GM23338 (cell line): ENCODE measurements around the gene GPBP1L1. TPM values are rescaled to one million over a fixed set of nuclear protein-coding genes. Genes with fewer than 3 reads are reported as not detected.
"Not testable (repeated sequence)": the region's sequence is repeated elsewhere in the genome, so short reads cannot be mapped to it uniquely, and the experiment has no call there.

Experiments used
- ATAC-seq: fragments of 200-7000 bp; cut with Tn5 transposase; 3 replicates; pipeline ENCODE4 v1.9.1; 2020
- DNase-seq: peaks from one replicate; pipeline ENCODE4 v3.0.0-alpha.2; 2015; ENCODE audit warnings: low spot score
- H2AFZ ChIP-seq: fragments of 200-600 bp; sonication (generic); 2 replicates; pipeline ENCODE4 v1.8.0; 2016; ENCODE audit warnings: antibody characterized with exemption, mild to moderate bottlenecking, moderate library complexity
- H3F3A ChIP-seq: fragments of 200-600 bp; sonication (generic); replicated peaks from 2 replicates; pipeline ENCODE4 v1.8.0; 2017; ENCODE audit warnings: antibody characterized with exemption, mixed run types, low read depth
- H3K27ac ChIP-seq: fragments of 200-600 bp; sonication (generic); 2 replicates; pipeline ENCODE4 v1.6.1; 2016; ENCODE audit warnings: low read depth
- H3K27me3 ChIP-seq: fragments of 200-600 bp; sonication (generic); 2 replicates; pipeline ENCODE4 v1.8.0; 2016; ENCODE audit warnings: mild to moderate bottlenecking, mixed run types, moderate library complexity; ENCODE audit not compliant: insufficient read depth
- H3K36me3 ChIP-seq: fragments of 200-600 bp; sonication (generic); 2 replicates; pipeline ENCODE4 v1.8.0; 2016; ENCODE audit warnings: mild to moderate bottlenecking; ENCODE audit not compliant: insufficient read depth
- H3K4me1 ChIP-seq: fragments of 200-600 bp; sonication (generic); 2 replicates; pipeline ENCODE4 v1.8.0; 2016; ENCODE audit warnings: mild to moderate bottlenecking, moderate library complexity; ENCODE audit not compliant: insufficient read depth
- H3K4me2 ChIP-seq: fragments of 200-600 bp; sonication (generic); 2 replicates; pipeline ENCODE4 v1.7.1; 2017; ENCODE audit warnings: mixed run types
- H3K4me3 ChIP-seq: fragments of 200-600 bp; sonication (generic); 2 replicates; pipeline ENCODE4 v1.6.1; 2016; ENCODE audit warnings: mixed run types
- H3K79me2 ChIP-seq: fragments of 200-600 bp; sonication (generic); replicated peaks from 2 replicates; pipeline ENCODE4 v1.8.0; 2017; ENCODE audit warnings: mild to moderate bottlenecking; ENCODE audit not compliant: insufficient read depth
- H3K9me2 ChIP-seq: fragments of 200-600 bp; sonication (generic); 2 replicates; pipeline ENCODE4 v1.8.0; 2017; ENCODE audit not compliant: insufficient read depth
- H4K20me1 ChIP-seq: fragments of 200-600 bp; sonication (generic); replicated peaks from 2 replicates; pipeline ENCODE4 v1.8.0; 2017; ENCODE audit warnings: mild to moderate bottlenecking; ENCODE audit not compliant: insufficient read depth
- H3K27ac Mint-ChIP-seq: 2 replicates; pipeline ENCODE4 v1.8.0; 2020; ENCODE audit warnings: inconsistent platforms, mild to moderate bottlenecking, moderate library complexity, mixed read lengths
- H3K27me3 Mint-ChIP-seq: 3 replicates; pipeline ENCODE4 v1.8.0; 2022; ENCODE audit warnings: low read depth, mild to moderate bottlenecking, moderate library complexity, mixed read lengths, inconsistent platforms; ENCODE audit not compliant: insufficient read depth, poor library complexity
- H3K36me3 Mint-ChIP-seq: 3 replicates; pipeline ENCODE4 v1.8.0; 2021; ENCODE audit warnings: low read depth, mild to moderate bottlenecking, inconsistent platforms, moderate library complexity, mixed read lengths
- H3K4me1 Mint-ChIP-seq: 3 replicates; pipeline ENCODE4 v1.8.0; 2020; ENCODE audit warnings: mild to moderate bottlenecking, inconsistent platforms, mixed read lengths
- H3K4me3 Mint-ChIP-seq: 3 replicates; pipeline ENCODE4 v1.8.0; 2021; ENCODE audit warnings: moderate library complexity, mild to moderate bottlenecking, inconsistent platforms, mixed read lengths
- H3K9me3 Mint-ChIP-seq: 3 replicates; pipeline ENCODE4 v1.8.0; 2020; ENCODE audit warnings: moderate library complexity, mild to moderate bottlenecking, inconsistent platforms, mixed read lengths
- CREB1 ChIP-seq: fragments of 250-450 bp; sonication (Bioruptor Pico); IDR thresholded peaks from 2 replicates; pipeline ENCODE4 v1.5.0; 2020; ENCODE audit warnings: low read depth, mild to moderate bottlenecking, moderate library complexity
- EZH2 ChIP-seq: fragments of 200-600 bp; sonication (generic); IDR thresholded peaks from one replicate; pipeline ENCODE4 v1.8.0; 2017; ENCODE audit warnings: antibody characterized with exemption, mild to moderate bottlenecking, low read depth; ENCODE audit not compliant: unreplicated experiment
- JUNB ChIP-seq: IDR thresholded peaks from one replicate; pipeline ENCODE4 v1.6.1; 2016; ENCODE audit warnings: antibody characterized with exemption; ENCODE audit not compliant: unreplicated experiment
- NANOG ChIP-seq: IDR thresholded peaks from 2 replicates; pipeline ENCODE4 v1.6.1; 2016; ENCODE audit warnings: antibody characterized with exemption, borderline replicate concordance
- POLR2AphosphoS5 ChIP-seq: IDR thresholded peaks from 2 replicates; pipeline ENCODE4 v1.6.1; 2016; ENCODE audit warnings: antibody characterized with exemption, low read depth
- STAT1 ChIP-seq: IDR thresholded peaks from one replicate; pipeline ENCODE4 v1.6.1; 2016; ENCODE audit warnings: antibody characterized with exemption; ENCODE audit not compliant: unreplicated experiment
- ZNF114 ChIP-seq: fragments of 250-450 bp; sonication (Bioruptor Pico); IDR thresholded peaks from 2 replicates; pipeline ENCODE4 v1.5.0; 2020; ENCODE audit warnings: mild to moderate bottlenecking, moderate library complexity
- ZNF331 ChIP-seq: fragments of 250-450 bp; sonication (Bioruptor Pico); IDR thresholded peaks from 2 replicates; pipeline ENCODE4 v1.5.0; 2020; ENCODE audit warnings: low read depth, mild to moderate bottlenecking, moderate library complexity
- polyA plus RNA-seq: library from polyadenylated mRNA; unstranded; fragments of >200 nt; fragmentation: Nextera tagmentation; extraction: Ambion mirVana; gene quantifications from 2 replicates; pipeline ENCODE4 v1.2.1, GENCODE V29; 2016
- total RNA-seq: library from RNA; depleted of rRNA; stranded (reverse); fragments of >200 nt; shearing (Covaris generic); gene quantifications from 2 replicates; pipeline ENCODE4 v1.2.3, GENCODE V29; 2014
- TF ChIP-seq, protein P1 (sequence below): IDR thresholded peaks from 2 replicates; pipeline ENCODE4 v1.6.1; 2016; ENCODE audit warnings: antibody characterized with exemption

The GPBP1L1 gene
- total and polyA plus RNA-seq, 2 experiments from 2014 or later: 61.7 to 117 TPM

DNA sequence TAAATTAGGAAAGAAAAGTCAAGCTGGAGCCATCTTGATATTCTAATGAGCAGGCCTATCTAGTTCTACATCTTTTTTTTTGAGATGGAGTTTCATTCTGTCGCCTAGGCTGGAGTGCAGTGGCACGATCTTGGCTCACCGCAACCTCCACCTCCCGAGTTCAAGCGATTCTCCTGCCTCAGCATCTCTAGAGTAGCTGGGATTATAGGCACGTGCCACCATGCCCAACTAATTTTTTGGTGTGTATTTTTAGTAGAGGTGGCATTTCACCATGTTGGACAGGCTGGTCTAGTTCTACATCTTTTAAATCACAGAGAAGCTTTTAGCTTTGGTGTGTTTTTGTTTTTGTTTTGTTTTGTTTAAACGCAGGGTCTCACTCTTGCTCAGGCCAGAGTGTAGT, 8.5 kb upstream of the GPBP1L1 start:
- no peak for TF ChIP-seq EZH2
- no peak for TF ChIP-seq ZNF331
- no peak for TF ChIP-seq ZNF114 (CRISPR knock-in tag)
- TF ChIP-seq NANOG: no peak
- TF ChIP-seq, protein P1, sequence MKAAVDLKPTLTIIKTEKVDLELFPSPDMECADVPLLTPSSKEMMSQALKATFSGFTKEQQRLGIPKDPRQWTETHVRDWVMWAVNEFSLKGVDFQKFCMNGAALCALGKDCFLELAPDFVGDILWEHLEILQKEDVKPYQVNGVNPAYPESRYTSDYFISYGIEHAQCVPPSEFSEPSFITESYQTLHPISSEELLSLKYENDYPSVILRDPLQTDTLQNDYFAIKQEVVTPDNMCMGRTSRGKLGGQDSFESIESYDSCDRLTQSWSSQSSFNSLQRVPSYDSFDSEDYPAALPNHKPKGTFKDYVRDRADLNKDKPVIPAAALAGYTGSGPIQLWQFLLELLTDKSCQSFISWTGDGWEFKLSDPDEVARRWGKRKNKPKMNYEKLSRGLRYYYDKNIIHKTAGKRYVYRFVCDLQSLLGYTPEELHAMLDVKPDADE: no peak
- TF ChIP-seq POLR2AphosphoS5: no peak
- no peak for TF ChIP-seq CREB1 (CRISPR knock-in tag)
- Histone ChIP-seq H3K27ac (no peak overlapping the region), H3K79me2 (peaks cover 14% of the 10 kb centered on the region), H3K4me1 (no peaks in the 10 kb centered on the region), H2AFZ (no peak overlapping the region), H3K4me3 (no peak overlapping the region), H4K20me1 (0 out of 2 replicates have a peak, but pooled peaks cover 6% of the 10 kb centered on the region), H3K9me2 (no peaks in the 10 kb centered on the region), H3F3A (peaks cover 9% of the 10 kb centered on the region; the same call in 1 of the 2 replicates), H3K36me3 (peaks cover 13% of the 10 kb centered on the region; the same call in 1 of the 2 replicates), H3K27me3 (no peaks in the 10 kb centered on the region), H3K4me2 (no peak overlapping the region)
- no peaks in the 10 kb centered on the region for H3K4me1 Mint-ChIP-seq
- H3K27me3 Mint-ChIP-seq: peaks cover 5% of the 10 kb centered on the region
- peaks cover 33% of the 10 kb centered on the region for H3K36me3 Mint-ChIP-seq
- ATAC-seq (no peak), DNase-seq (no peak)
- no peak overlapping the region for H3K27ac Mint-ChIP-seq
- H3K9me3 Mint-ChIP-seq: no peaks in the 10 kb centered on the region
- H3K4me3 Mint-ChIP-seq: no peak overlapping the region

DNA sequence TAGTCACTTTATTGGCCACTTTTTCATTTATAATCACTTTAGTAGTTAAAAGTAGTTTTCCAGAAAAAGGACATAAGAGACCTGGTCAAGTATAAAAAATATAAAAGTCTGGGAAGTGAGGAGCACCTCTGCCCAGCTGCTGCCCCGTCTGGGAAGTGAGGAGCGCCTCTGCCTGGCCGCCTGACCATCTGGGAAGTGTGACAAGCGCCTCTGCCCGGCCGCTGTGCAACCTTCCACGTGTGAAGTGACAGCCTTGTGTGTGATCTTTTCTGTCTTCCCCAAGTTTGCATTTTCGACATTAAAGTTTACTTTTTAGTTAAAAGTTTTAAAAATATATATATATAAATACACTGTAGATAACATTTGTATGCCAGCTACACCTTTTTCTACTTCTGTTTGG, 7.5 kb upstream of the GPBP1L1 start:
- H3F3A ChIP-seq, H3K4me1 Mint-ChIP-seq, DNase-seq, H3K4me2 ChIP-seq, H3K27me3 Mint-ChIP-seq, H4K20me1 ChIP-seq, H3K27ac ChIP-seq, H3K4me1 ChIP-seq, H3K27ac Mint-ChIP-seq, H3K4me3 Mint-ChIP-seq, H3K9me2 ChIP-seq, H3K27me3 ChIP-seq, H2AFZ ChIP-seq, ATAC-seq, H3K4me3 ChIP-seq, H3K9me3 Mint-ChIP-seq: not testable (repeated sequence)
- peaks cover 33% of the 10 kb centered on the region for H3K36me3 Mint-ChIP-seq
- H3K36me3 ChIP-seq: peaks cover 13% of the 10 kb centered on the region; the same call in 1 of the 2 replicates
- peaks cover 24% of the 10 kb centered on the region for H3K79me2 ChIP-seq

DNA sequence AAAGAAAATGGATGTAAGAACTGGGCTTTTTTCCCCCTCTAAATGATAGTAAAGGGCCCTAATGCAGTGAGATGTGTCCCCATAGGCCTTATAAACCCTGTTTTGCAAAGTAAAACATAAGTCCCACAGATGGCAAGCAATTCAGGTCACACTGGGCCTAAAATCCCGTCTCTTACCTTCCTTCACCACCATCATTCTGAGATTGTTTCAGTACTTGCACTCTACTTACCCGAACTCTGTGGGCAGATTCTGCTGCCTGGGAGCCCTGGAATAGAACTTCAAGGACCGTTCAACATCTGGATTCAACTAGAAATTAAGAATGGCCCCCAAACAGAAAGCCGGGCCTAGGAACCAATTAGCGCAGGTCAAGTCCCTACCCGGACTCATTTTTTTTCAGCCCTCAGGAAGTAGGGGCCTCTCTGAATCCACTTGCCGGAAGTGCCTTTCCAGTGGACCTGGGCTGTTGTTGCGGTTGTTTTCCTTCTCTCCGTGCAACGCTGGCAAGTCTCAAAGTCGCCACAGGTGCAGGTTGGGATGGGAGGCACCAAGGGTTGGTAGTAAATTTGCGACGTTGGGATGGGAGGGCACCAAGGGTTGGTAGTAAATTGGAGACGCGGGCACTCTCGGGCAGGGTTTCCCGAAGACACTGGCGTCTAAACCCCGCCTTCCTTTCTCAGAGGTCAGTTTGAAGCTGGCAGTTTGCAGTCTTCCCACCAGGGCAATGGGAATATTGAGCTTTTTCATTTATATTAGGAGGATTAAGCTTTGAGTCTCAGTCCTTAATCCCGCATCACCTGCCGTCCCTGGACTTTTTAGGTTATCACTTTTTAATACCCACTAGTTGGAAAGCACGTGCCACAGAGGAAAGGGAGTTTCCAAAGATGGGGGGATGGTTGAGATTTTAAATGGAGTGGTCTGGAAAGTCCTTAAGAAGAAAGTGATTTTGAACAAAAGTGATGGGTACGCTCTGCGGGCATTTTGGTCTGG, 1.7 kb upstream of the GPBP1L1 start, which contains the start of gene TMEM69:
TSS of gene TMEM69 (plus strand) at position 428 of the 987 bp plus-strand sequence. CDS start 2,888 bp downstream, outside the sequence.
- H3K4me3 ChIP-seq: peak within 1 kb of the TSS; percentile 77
- Mint-ChIP-seq H3K4me3 (peak within 1 kb of the TSS; percentile 98), H3K27ac (peak within 1 kb of the TSS; percentile 100), H3K4me1 (peaks cover 15% of the 10 kb centered on the region), H3K27me3 (peaks cover 17% of the 10 kb centered on the region), H3K36me3 (peaks cover 19% of the 10 kb centered on the region), H3K9me3 (no peaks in the 10 kb centered on the region; the same call in 2 of the 3 replicates)
- H3F3A ChIP-seq: no peaks in the 10 kb centered on the region; the same call in 1 of the 2 replicates
- H3K36me3 ChIP-seq: no peaks in the 10 kb centered on the region
- peak; percentile 94 for DNase-seq
- peaks cover 64% of the 10 kb centered on the region for H3K79me2 ChIP-seq
- H3K27ac ChIP-seq: peak within 1 kb of the TSS; percentile 93
- H2AFZ ChIP-seq: peak within 1 kb of the TSS; percentile 91
- H3K27me3 ChIP-seq: no peaks in the 10 kb centered on the region
- peak within 1 kb of the TSS; percentile 82 for H3K4me2 ChIP-seq
- H3K4me1 ChIP-seq: peaks cover 10% of the 10 kb centered on the region
- peak; percentile 57 for ATAC-seq
- no peaks in the 10 kb centered on the region for H3K9me2 ChIP-seq
- peaks cover 10% of the 10 kb centered on the region; the same call in 1 of the 2 replicates for H4K20me1 ChIP-seq
- TF ChIP-seq, protein P1: peak; percentile 80
- TF ChIP-seq STAT1 (no peak), JUNB (no peak), CREB1 (CRISPR knock-in tag) (peak; percentile 61), POLR2AphosphoS5 (peak; percentile 92)
